ENCODE data around the gene DOK5. TPM values are rescaled to one million over a fixed set of nuclear protein-coding genes. Genes with fewer than 3 reads are reported as not detected.

Gene DOK5
- total and polyA plus RNA-seq, 2 of the 8 experiments (the other 6 are each of a cell fraction or from before 2014, with no cell fraction given), result 8.9 to 15.0 TPM

DNA sequence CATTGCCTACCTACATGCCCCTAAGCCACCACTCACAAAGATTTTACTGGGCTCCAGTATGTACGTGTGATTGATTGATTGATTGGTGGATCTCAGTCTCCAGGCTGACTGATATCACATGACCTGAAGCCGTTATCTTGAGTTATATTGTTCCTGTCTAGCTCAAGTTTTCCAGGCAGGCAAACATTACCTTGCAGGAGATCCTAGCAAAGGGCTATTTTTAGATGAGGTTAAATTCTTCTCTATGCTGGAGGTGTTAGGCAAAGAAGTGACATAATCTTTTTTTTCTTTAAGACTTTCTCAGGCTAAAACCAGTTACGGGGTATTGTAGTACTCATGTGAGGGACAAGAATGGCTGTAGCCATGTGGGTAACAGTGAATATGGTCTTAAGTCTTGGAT lies 125.2 kb downstream of the DOK5 start:
- H3K27me3 ChIP-seq (replicated peaks in 1 of 4; ENCODE audit: control insufficient read depth in 3 of 4, extremely low read depth in 1 of 4, insufficient read depth in 3 of 4, low read length in 3 of 4), result no peaks in the 10 kb centered on the region
- no peak overlapping the region for H2BK20ac ChIP-seq (ENCODE audit: low read length)
- H3K14ac ChIP-seq (ENCODE audit: insufficient read length), result no peak overlapping the region
- H4K91ac ChIP-seq (replicated peaks; ENCODE audit: insufficient read length, low read length), result no peak overlapping the region
- H2BK5ac ChIP-seq (ENCODE audit: low read depth, low read length), result no peak overlapping the region
- H3K79me1 ChIP-seq (ENCODE audit: low read depth, low read length), result no peaks in the 10 kb centered on the region
- no peak overlapping the region for H2BK12ac ChIP-seq (ENCODE audit: low read depth, low read length)
- 98% methylated on average over 3 of the region's 3 CpGs; no CpG with 5 or more reads in 1 of the 2 experiments for WGBS, 2 experiments (ENCODE audit: extremely low coverage in 1 of 2, insufficient coverage in 1 of 2, insufficient read length in 1 of 2, insufficient replicate concordance in 2 of 2, low coverage in 1 of 2, low lambda C conversion rate in 2 of 2, missing lambda C conversion rate in 1 of 2)
- no peak for FAIRE-seq
- H2BK15ac ChIP-seq (ENCODE audit: low read length), result no peak overlapping the region
- DNase-seq (ENCODE audit: low read depth in 1 of 2, low spot score in 2 of 2), result no peak
- H3K79me2 ChIP-seq (ENCODE audit: control insufficient read depth in 1 of 2, insufficient read depth in 2 of 2, low read length in 2 of 2), result no peaks in the 10 kb centered on the region
- no peak overlapping the region for H2AFZ ChIP-seq (ENCODE audit: low read length)
- no peak overlapping the region for H2AK5ac ChIP-seq (ENCODE audit: low read depth, low read length)
- no peak overlapping the region for H3K4me3 ChIP-seq (ENCODE audit: extremely low read depth in 1 of 4, insufficient read depth in 2 of 4, low read depth in 3 of 4, low read length in 4 of 4)
- H4K5ac ChIP-seq (ENCODE audit: insufficient read length, low read depth, low read length), result no peak overlapping the region
- H3K36me3 ChIP-seq (ENCODE audit: control insufficient read depth in 2 of 4, insufficient read depth in 4 of 4, low read length in 3 of 4), result no peaks in the 10 kb centered on the region
- H3K18ac ChIP-seq (ENCODE audit: extremely low read depth, low read length), result no peak overlapping the region
- no peaks in the 10 kb centered on the region for H3K4me1 ChIP-seq (replicated peaks in 1 of 4; ENCODE audit: control insufficient read depth in 3 of 4, insufficient read depth in 4 of 4, low read length in 3 of 4)
- no peak overlapping the region for H3K4ac ChIP-seq (replicated peaks; ENCODE audit: insufficient read length, low read depth, low read length)
- H4K20me1 ChIP-seq (replicated peaks in 1 of 2; ENCODE audit: control insufficient read depth in 1 of 2, insufficient read depth in 2 of 2, low read length in 2 of 2), result no peaks in the 10 kb centered on the region
- no peak overlapping the region for H3K56ac ChIP-seq (replicated peaks; ENCODE audit: insufficient read length, low read depth, low read length)
- no peak overlapping the region for H3K23ac ChIP-seq (ENCODE audit: insufficient read length)
- ChIA-PET POLR2A (ENCODE audit: partially characterized antibody) (no interaction called here), CTCF (ENCODE audit: partially characterized antibody) (interaction anchor here (1.1 kb wide), 1 partner anchor 122 kb away, joined by 3 read pairs; no protein-coding TSS in a partner anchor)
- no peak overlapping the region for H3K4me2 ChIP-seq (ENCODE audit: insufficient read depth in 1 of 2, low read depth in 2 of 2, low read length in 2 of 2)
- H3K23me2 ChIP-seq (ENCODE audit: low read depth, low read length), result no peaks in the 10 kb centered on the region
- H3K9ac ChIP-seq (replicated peaks in 1 of 4; ENCODE audit: extremely low read depth in 1 of 4, low read depth in 3 of 4, low read length in 3 of 4), result no peak overlapping the region; a peak in 1 of 7 replicates
- H3K9me3 ChIP-seq (ENCODE audit: insufficient read depth in 2 of 2, low read depth in 1 of 2, low read length in 1 of 2), result peaks cover 0 to 5% of the 10 kb centered on the region in 2 experiments; a peak in 1 of 4 replicates
- H4K8ac ChIP-seq (ENCODE audit: extremely low read depth, insufficient read depth, low read length), result no peak overlapping the region
- no peak overlapping the region for H2BK120ac ChIP-seq (replicated peaks; ENCODE audit: low read depth, low read length)
- H3K27ac ChIP-seq (ENCODE audit: low read depth, low read length), result no peak overlapping the region
- no peak for TF ChIP-seq BRCA1 (IDR thresholded peaks at IDR 0.05; ENCODE audit: low read depth, low read length)
- TF ChIP-seq CHD2 (IDR thresholded peaks at IDR 0.05; ENCODE audit: low read length), result no peak
- TF ChIP-seq PHF8 (conservative IDR thresholded peaks at IDR 0.05; ENCODE audit: low read depth, low read length), result no peak
- TF ChIP-seq SP1 (IDR thresholded peaks at IDR 0.05; ENCODE audit: low read depth, low read length), result no peak
